LNCAP (cell line): ENCODE measurements around the gene USP32.
A peak's percentile ranks its signal among the peaks of the same experiment; 100 is the strongest.

Experiments used
- TF ChIP-seq, protein P1 (sequence below): fragments of 450-650 bp; IDR thresholded peaks from 2 replicates; pipeline ENCODE4 v1.5.1; 2017; ENCODE audit warnings: mild to moderate bottlenecking

The USP32 gene

DNA sequence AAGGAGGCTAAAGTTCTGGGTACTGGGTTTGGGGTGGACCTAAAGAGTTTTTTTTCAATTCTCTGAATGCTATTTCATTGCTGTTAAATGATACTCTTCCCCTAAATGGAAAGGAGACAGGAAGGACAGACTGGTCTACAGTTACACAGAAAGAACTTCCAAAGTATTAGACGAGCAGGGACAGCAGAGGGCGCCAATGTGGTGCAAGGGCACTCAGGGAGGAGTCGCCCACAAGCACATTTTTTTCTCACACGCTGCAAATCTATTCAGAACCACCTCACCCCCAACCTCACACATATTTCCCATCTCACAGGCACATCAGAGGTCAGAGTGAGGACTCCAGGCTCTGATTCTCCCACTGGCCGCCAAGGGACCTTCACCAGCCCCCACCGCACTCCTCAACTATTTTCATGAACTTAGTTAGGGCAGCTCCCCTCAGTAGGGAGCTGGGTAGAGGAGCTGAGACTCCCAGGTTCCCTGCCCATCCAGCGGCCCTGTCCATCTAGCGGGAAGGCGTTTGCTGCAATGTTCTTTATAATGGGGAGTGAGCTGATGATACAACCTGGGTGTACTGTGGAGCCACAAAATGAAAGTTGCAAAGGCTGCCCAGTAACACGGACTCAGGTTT is 248.9 kb downstream of the USP32 start:
- TF ChIP-seq, protein P1, sequence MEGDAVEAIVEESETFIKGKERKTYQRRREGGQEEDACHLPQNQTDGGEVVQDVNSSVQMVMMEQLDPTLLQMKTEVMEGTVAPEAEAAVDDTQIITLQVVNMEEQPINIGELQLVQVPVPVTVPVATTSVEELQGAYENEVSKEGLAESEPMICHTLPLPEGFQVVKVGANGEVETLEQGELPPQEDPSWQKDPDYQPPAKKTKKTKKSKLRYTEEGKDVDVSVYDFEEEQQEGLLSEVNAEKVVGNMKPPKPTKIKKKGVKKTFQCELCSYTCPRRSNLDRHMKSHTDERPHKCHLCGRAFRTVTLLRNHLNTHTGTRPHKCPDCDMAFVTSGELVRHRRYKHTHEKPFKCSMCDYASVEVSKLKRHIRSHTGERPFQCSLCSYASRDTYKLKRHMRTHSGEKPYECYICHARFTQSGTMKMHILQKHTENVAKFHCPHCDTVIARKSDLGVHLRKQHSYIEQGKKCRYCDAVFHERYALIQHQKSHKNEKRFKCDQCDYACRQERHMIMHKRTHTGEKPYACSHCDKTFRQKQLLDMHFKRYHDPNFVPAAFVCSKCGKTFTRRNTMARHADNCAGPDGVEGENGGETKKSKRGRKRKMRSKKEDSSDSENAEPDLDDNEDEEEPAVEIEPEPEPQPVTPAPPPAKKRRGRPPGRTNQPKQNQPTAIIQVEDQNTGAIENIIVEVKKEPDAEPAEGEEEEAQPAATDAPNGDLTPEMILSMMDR, result peak; percentile 85

DNA sequence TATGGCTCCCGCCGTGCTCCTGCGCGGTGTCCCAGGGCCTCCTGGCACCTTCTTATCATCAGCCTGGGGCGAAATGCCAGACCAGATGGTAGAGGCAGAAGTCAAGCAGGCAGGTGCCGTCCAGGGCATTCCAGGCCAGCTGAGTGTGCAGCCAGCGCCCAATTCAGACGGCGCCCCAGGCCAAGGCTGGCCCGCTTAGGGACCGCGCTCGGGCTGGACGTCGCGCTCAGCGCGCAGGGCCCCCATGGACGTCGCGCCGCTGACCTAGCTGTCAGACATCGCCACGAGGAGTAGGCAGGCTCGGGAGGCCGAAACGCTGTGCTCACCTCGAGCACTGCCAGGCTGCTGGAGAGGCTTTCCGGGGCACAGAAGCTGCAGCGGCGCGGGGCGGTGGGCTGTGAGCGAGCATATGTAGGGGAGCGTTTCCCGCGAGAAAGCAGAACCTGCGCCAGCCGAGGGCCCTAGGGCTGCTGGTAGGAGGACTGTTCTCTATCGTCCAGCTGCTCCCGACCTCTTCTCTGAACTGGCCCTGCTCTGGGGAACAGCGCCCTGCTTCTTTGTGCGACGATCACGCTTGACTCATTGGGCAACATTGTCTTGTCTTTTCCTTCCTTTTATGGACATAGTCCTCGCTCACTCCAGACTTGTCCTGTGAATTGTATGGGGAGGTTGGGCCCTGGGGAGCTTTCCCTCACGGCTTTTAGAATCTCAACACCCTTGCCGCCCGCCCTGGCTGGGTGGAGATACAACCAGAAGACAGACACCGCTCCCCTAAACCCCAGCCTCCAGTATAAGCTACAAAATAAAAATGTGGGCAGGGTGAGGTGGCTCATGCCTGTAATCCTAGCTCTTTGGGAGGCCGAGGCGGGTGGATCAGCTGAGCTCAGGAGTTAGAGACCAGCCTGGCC is 250.6 kb downstream of the USP32 start:
- TF ChIP-seq, protein P1, result no peak

- TF ChIP-seq, protein P1, result peak; percentile 76
These were observed 252.3 kb downstream of the USP32 start for GRCh38 chr17:60139438-60140285.

GRCh38 chr17:60138769-60139437 is 253.0 kb downstream of the USP32 start:
- TF ChIP-seq, protein P1, result no peak

- TF ChIP-seq, protein P1, result no peak
These were observed 254.2 kb downstream of the USP32 start for GRCh38 chr17:60137731-60138130.

DNA sequence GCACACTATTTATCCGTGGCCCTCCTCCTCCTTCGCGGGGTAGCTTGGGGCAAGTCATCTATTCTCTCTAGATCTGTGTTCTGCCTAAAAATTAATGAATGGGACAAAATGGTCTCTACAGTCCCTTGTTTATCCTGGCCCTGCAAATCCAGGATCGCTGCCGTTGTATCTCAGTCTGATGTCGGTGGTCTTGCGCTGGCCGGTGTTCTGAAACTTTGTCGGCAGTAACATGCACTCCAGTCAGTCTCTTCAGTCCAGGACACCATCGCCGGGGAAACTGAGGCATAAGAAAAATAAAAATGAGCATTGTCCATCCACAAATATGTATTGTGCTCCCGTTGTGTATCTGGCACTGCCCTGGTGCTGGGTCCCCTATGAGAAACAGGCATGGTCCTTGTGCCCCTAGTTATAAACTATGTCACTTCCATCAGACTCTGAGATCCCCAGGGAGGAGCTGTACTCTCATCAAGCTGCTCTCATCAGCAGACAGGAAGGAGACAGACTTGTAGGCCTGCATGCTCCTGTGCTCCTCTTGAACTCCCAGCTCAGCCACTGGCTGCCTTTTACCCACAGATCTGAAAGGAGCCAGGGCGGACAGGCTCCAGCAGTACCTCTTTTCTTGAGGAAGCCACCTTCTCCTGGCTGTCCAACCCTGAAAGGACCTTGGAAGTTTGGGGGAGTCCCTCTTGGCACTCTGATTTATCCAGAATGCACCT is 255.8 kb downstream of the USP32 start:
- TF ChIP-seq, protein P1, result no peak
